Heart left ventricle (tissue), 16 donors: Measurements from ENCODE around the gene FAM161A. TPM values are rescaled to one million over a fixed set of nuclear protein-coding genes. Genes with fewer than 3 reads are reported as not detected.
"Not testable (repeated sequence)": the region's sequence is repeated elsewhere in the genome, so short reads cannot be mapped to it uniquely, and the experiment has no call there.

Source experiments
- ATAC-seq, 4 donors: fragments of 200-7000 bp; cut with Tn5 transposase; one replicate each; pipeline ENCODE4 v1.9.1; 2020 to 2022; ENCODE audit warnings: moderate library complexity in 4 of 4, mild to moderate bottlenecking in 3 of 4, moderate number of reproducible peaks in 1 of 4
- DNase-seq, 5 donors: peaks; one replicate each; pipeline ENCODE4 v3.0.0-alpha.2; 2020
- H3K27ac ChIP-seq, 12 donors: fragments of 200-600 bp; sonication (generic) in 4 of 12; one replicate each; pipeline versions ENCODE4 v1.5.0 to v1.8.0; 2016 to 2022; ENCODE audit warnings: mild to moderate bottlenecking in 2 of 12
- H3K27me3 ChIP-seq, 9 donors: fragments of 200-600 bp; sonication (generic) in 2 of 9; one replicate each; pipeline versions ENCODE4 v1.5.1 to v1.8.0; 2016 to 2022; ENCODE audit warnings: mild to moderate bottlenecking in 3 of 9
- H3K36me3 ChIP-seq, 9 donors: fragments of 200-600 bp; sonication (generic) in 2 of 9; one replicate each; pipeline versions ENCODE4 v1.5.0 to v1.8.0; 2018 to 2022; ENCODE audit warnings: mild to moderate bottlenecking in 2 of 9
- H3K4me1 ChIP-seq, 12 donors: fragments of 200-600 bp; sonication (generic) in 4 of 12; one replicate each; pipeline versions ENCODE4 v1.5.0 to v1.8.0; 2016 to 2022; ENCODE audit warnings: mild to moderate bottlenecking in 3 of 12
- H3K4me3 ChIP-seq, 12 donors: fragments of 200-600 bp; sonication (generic) in 4 of 12; one replicate each; pipeline versions ENCODE4 v1.5.0 to v1.8.0; 2017 to 2022; ENCODE audit warnings: mild to moderate bottlenecking in 9 of 12, moderate library complexity in 4 of 12
- H3K9me3 ChIP-seq, 12 donors: fragments of 200-600 bp; sonication (generic) in 4 of 12; one replicate each; pipeline versions ENCODE4 v1.5.0 to v1.8.0; 2016 to 2022; ENCODE audit warnings: mild to moderate bottlenecking in 1 of 12
- POLR2A ChIP-seq, 2 donors: fragments of 450-650 bp; IDR thresholded peaks; one replicate each; pipeline ENCODE4 v1.6.1; 2017; ENCODE audit warnings: antibody characterized with exemption in 2 of 2, mild to moderate bottlenecking in 2 of 2, moderate library complexity in 2 of 2
- WGBS, 4 donors: extraction: QIAGEN DNeasy Blood & Tissue Kit in 2 of 4; methylation state at CpG; one replicate each; pipeline versions ENCODE4 v1.1.5 to v1.1.7; 2013 to 2018; 5-methylcytosine and 5-hydroxymethylcytosine counted together
- intact Hi-C, 10 donors: fragments of 100-400 bp; cut with DNase I; formaldehyde crosslinking; loops; one replicate each; pipeline versions ENCODE4 v1.11.1 to v1.14.2; 2022
- polyA plus RNA-seq, 2 donors: library from polyadenylated mRNA; stranded (reverse); fragments of 200-250 nt; gene quantifications; one replicate each; pipeline ENCODE4 v1.2.3, GENCODE V29; 2013
- total RNA-seq, 9 donors: library from RNA; depleted of rRNA in 2 of 9; stranded (reverse); fragments of >200 nt in 2 of 9; fragmentation: NEBNext Ultra II Directional in 3 of 9; extraction: Animal tissue kit (Norgen Biotek cat#: 25700) in 3 of 9; gene quantifications; one replicate each; pipeline versions ENCODE4 v1.1.0 to v1.2.4, GENCODE V29; 2016 to 2023
- TF ChIP-seq, protein P1 (sequence below), 12 donors: fragments of 200-600 bp; sonication (generic) in 4 of 12; IDR thresholded peaks; one replicate each; pipeline versions ENCODE4 v1.5.0 to v1.8.0; 2018 to 2022; ENCODE audit warnings: antibody characterized with exemption in 12 of 12, mild to moderate bottlenecking in 5 of 12
- donor health status: ischemic (EF 13 %, LVEDD 7.1; RV severe dilation, severe dysfunction).
- donor health status: healthy with polysubstance abuse.
- donor health status: DM: no; HTN: yes; CAD: no.
- donor health status: DM: no; HTN: no; CAD: no.
- donor health status: ischemic (EF 25% LVEDD 6.9; RV normal size, moderate dysfunction).
- donor health status: ischemic (EF 25% LVEDD 5.7; RV mildly dilated, moderate dysfunction).
- donor health status: healthy.
- donor health status: DM: yes; HTN: yes; CAD: no.
- donor health status: ischemic (EF 35%, LVEDD 5.7; RV mildly dilated, moderate dysfunction).
- donor health status: nonischemic (EF 11% LVEDD 7.7; RV severe dilation, severe dysfunction).
- donor health status: DM: yes; HTN: yes; CAD: no.
- donor health status: PGD.
- donor health status: ischemic (EF 29% LVEDD 5.4; RV normal size, mild dysfunction).
- donor health status: nonischemic (EF 23%, LVEDD 6.1; RV moderate dilation, normal function).

Gene FAM161A
- total and polyA plus RNA-seq, 11 donors = 0.56 to 4.4 (median 2.3) TPM

DNA sequence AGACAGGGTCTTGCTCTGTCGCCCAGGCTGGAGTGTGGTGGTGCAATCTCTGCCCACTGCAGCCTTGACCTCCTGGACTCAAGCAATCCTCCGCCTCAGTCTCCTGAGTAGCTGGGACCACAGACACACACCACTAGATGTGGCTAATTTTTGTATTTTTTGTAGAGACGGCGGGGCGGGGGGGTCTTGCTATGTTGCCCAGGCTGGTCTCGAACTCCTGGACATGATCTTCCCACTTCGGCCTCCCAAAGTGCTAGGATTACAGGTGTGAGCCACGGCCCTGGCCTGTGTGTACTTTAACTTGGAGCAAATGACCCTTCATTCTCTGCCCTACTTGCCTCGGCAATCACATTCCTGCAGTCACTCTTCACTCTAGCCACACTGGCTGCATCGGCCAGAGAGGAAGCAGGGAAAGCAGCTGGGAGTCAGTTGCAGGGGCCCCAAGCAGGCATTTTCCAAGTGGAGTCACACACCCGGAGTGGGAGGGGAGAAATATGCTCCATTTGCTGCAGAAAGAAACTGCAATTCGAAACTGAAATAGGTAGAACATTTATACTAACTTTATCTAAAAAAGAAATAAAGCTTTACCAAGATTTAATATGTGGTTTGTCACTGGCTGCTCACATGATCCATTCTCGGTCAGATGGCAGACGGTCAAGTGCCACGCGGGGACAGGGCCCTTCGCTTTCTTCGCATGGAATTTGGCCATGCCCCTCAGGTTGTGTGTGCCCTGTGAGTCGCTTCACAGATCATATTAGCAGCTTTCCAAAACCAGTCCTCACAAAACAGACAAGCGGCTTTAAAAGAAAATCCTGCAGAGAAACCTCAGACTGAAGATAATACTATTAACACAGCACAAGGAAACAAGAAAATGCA, 37.1 kb downstream of the FAM161A start:
- ATAC-seq (peak; percentile 62 to 85 (median 66)), DNase-seq (peak in 1 of 5 donors; percentile 42)
- intact Hi-C loops = no loop called here
- no peaks in the 10 kb centered on the region for H3K9me3 ChIP-seq
- no peak overlapping the region for H3K4me3 ChIP-seq
- H3K4me1 ChIP-seq = peaks cover 0 to 6% (median 0%) of the 10 kb centered on the region in 12 donors
- H3K36me3 ChIP-seq = no peaks in the 10 kb centered on the region
- peak overlapping the region in 4 of 12 donors; percentile 8 to 34 (median 30) for H3K27ac ChIP-seq
- 63 to 70% (median 67%) methylated on average over 20 of the region's 20 CpGs for WGBS, 4 donors
- no peaks in the 10 kb centered on the region for H3K27me3 ChIP-seq
- no peak for TF ChIP-seq POLR2A (IDR thresholded peaks at IDR 0.05)
- TF ChIP-seq, protein P1, sequence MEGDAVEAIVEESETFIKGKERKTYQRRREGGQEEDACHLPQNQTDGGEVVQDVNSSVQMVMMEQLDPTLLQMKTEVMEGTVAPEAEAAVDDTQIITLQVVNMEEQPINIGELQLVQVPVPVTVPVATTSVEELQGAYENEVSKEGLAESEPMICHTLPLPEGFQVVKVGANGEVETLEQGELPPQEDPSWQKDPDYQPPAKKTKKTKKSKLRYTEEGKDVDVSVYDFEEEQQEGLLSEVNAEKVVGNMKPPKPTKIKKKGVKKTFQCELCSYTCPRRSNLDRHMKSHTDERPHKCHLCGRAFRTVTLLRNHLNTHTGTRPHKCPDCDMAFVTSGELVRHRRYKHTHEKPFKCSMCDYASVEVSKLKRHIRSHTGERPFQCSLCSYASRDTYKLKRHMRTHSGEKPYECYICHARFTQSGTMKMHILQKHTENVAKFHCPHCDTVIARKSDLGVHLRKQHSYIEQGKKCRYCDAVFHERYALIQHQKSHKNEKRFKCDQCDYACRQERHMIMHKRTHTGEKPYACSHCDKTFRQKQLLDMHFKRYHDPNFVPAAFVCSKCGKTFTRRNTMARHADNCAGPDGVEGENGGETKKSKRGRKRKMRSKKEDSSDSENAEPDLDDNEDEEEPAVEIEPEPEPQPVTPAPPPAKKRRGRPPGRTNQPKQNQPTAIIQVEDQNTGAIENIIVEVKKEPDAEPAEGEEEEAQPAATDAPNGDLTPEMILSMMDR (IDR thresholded peaks at IDR 0.05) = no peak

DNA sequence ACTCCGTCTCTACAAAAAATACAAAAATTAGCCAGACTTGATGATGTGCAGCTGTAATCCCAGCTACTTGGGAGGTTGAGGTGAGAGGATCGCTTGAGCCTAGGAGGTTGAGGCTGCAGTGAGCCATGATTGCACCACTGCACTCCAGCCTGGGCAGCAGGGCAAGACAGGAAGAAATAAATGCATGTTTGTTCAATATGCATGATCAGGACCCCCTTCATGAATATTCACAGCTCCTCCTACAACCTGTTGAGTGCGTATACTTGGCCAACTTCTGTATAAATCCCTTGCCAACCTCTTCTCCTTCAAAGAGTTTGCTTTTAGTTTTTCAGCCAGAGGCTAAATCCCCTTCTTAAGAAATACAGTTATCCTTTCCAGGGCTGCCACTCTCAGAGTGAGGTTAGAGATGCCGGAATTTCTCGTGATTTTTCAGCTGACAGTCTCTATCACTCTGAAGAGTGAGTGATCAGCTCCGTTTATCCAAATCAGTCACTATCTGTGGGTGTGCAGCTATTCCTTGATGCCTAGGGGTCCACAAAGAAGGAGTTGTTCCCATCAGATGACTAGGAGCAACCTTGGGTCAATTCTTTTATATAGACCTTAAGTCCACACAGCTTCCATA, 39.2 kb downstream of the FAM161A start:
- Histone ChIP-seq H3K9me3 (no peaks in the 10 kb centered on the region), H3K27me3 (no peaks in the 10 kb centered on the region), H3K4me1 (peaks cover 0 to 6% (median 0%) of the 10 kb centered on the region in 12 donors), H3K36me3 (no peaks in the 10 kb centered on the region), H3K27ac (no peak overlapping the region), H3K4me3 (no peak overlapping the region)
- ATAC-seq (no peak), DNase-seq (no peak)
- 69 to 83% (median 75%) methylated on average over 6 of the region's 6 CpGs for WGBS, 4 donors
- intact Hi-C loops = no loop called here
- TF ChIP-seq, protein P1 (IDR thresholded peaks at IDR 0.05) = no peak
- TF ChIP-seq POLR2A (IDR thresholded peaks at IDR 0.05) = no peak

DNA sequence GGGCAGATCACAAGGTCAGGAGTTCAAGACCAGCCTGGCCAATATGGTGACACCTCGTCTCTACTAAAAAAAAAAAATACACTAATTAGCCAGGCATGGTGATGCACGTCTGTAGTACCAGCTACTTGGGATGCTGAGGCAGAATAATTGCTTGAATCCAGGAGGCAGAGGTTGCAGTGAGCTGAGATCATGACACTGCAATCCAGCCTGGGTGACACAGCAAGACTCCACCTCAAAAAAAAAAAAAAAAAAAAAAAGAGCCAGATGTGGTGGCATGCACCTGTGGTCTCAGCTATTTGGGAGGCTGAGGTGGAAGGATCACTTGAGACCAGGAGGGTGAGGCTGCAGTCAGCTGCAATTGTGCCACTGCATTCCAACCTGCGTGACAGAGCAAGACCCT, 40.5 kb downstream of the FAM161A start:
- H3K9me3 ChIP-seq, H3K4me3 ChIP-seq, intact Hi-C loops, DNase-seq, H3K36me3 ChIP-seq, H3K27ac ChIP-seq, H3K4me1 ChIP-seq, H3K27me3 ChIP-seq, ATAC-seq: not testable (repeated sequence)
- 80 to 93% (median 90%) methylated on average over 3 of the region's 3 CpGs for WGBS, 4 donors

DNA sequence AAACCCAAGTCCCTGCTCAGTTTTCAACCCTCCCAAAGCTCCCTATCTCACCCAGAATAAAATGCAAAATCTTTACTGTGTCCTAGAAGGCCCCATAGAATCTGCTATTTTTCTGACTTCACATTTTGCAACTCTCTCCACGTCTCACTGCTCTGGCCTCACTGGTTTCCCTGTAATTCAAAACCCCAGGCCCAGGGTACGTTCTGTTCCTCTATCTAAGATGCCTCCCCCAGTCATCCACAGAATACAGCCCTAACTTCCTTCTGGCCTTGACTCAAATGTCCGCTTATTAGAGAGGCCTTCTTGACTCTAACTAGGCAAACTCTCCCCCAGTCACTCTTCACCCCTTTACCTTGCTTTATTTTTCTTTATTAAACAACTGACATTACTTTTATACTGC, 42.0 kb downstream of the FAM161A start:
- peaks cover 0 to 2% (median 0%) of the 10 kb centered on the region in 12 donors for H3K4me1 ChIP-seq
- ATAC-seq = no peak
- WGBS, 4 donors = 75 to 83% (median 78%) methylated on average over 3 of the region's 3 CpGs
- intact Hi-C loops = no loop called here
- H3K36me3 ChIP-seq = no peaks in the 10 kb centered on the region
- no peak for DNase-seq
- no peaks in the 10 kb centered on the region for H3K27me3 ChIP-seq
- H3K4me3 ChIP-seq = no peak overlapping the region
- TF ChIP-seq POLR2A (IDR thresholded peaks at IDR 0.05) = no peak
- TF ChIP-seq, protein P1 (IDR thresholded peaks at IDR 0.05) = no peak
- H3K9me3 ChIP-seq = no peaks in the 10 kb centered on the region
- H3K27ac ChIP-seq = no peak overlapping the region

DNA sequence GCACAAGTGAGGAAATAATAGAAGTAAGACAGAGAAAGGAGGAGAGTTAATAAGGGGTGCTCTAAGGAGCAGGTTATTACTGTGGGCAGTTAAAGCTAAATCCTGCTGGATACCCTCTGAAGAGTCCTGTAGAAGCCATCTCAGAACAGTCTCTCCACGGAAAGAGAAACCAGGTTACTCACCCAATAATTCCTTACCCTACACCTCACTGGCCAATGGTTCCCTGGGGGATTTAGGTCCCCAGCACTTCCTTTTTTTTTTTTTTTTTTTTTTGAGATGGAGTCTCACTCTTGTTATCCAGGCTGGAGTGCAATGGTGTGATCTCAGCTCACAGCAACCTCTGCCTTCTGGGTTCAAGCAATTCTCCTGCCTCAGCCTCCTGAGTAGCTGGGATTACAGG, 43.7 kb downstream of the FAM161A start:
- H3K27ac ChIP-seq, ATAC-seq, H3K4me1 ChIP-seq, H3K36me3 ChIP-seq, H3K27me3 ChIP-seq, DNase-seq, H3K4me3 ChIP-seq, intact Hi-C loops, H3K9me3 ChIP-seq: not testable (repeated sequence)
- WGBS, 4 donors = 85 to 98% (median 92%) methylated on average over 1 of the region's 1 CpG

DNA sequence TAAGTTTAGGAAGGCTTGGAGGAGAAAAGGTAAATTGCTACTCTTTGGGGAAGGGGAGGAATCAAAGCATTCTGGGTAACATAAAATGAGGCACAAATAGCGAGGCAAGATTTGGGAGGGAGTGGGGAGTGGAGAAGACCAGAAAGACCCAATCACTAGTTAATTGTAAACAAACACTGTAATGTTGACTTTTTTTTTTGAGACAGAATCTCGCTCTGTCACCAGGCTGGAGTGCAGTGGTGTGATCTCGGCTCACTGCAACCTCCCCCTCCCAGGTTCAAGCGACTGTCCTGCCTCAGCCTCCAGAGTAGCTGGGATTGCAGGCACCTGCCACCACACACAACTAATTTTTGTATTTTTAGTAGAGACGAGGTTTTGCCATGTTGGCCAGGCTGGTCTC, 45.2 kb downstream of the FAM161A start:
- H3K27ac ChIP-seq, H3K4me1 ChIP-seq, H3K27me3 ChIP-seq, H3K36me3 ChIP-seq, DNase-seq, ATAC-seq, intact Hi-C loops, H3K9me3 ChIP-seq, H3K4me3 ChIP-seq: not testable (repeated sequence)
- 80 to 86% (median 81%) methylated on average over 5 of the region's 5 CpGs for WGBS, 4 donors
